ENCODE data around the gene ZNF618.

ZNF618 gene

GRCh38 chr9:114023961-114024360, 147.9 kb downstream of the ZNF618 start:
- DNase-seq (ENCODE audit: low spot score) = no peak

GRCh38 chr9:114025196-114025753, 149.2 kb downstream of the ZNF618 start:
- DNase-seq (ENCODE audit: low spot score) = no peak

GRCh38 chr9:114025760-114026159, 149.7 kb downstream of the ZNF618 start:
- no peak for DNase-seq (ENCODE audit: low spot score)

- DNase-seq (ENCODE audit: low spot score) = no peak
Observed at GRCh38 chr9:114026335-114026734, 150.2 kb downstream of the ZNF618 start.

GRCh38 chr9:114027159-114027862, 151.2 kb downstream of the ZNF618 start:
- no peak for DNase-seq (ENCODE audit: low spot score)

- no peak for DNase-seq (ENCODE audit: low spot score)
Observed at GRCh38 chr9:114027863-114028465, 151.9 kb downstream of the ZNF618 start.

- DNase-seq (ENCODE audit: low spot score) = no peak
Observed at GRCh38 chr9:114028646-114029045, 152.5 kb downstream of the ZNF618 start.

GRCh38 chr9:114029311-114030170, 153.4 kb downstream of the ZNF618 start:
- DNase-seq (ENCODE audit: low spot score) = no peak

GRCh38 chr9:114030364-114030763, 154.3 kb downstream of the ZNF618 start:
- no peak for DNase-seq (ENCODE audit: low spot score)

GRCh38 chr9:114031037-114031630, 155.0 kb downstream of the ZNF618 start:
- no peak for DNase-seq (ENCODE audit: low spot score)

GRCh38 chr9:114031948-114032840, 156.1 kb downstream of the ZNF618 start:
- DNase-seq (ENCODE audit: low spot score) = no peak

GRCh38 chr9:114033397-114034103, 157.4 kb downstream of the ZNF618 start:
- DNase-seq (ENCODE audit: low spot score) = peak; percentile 39

GRCh38 chr9:114034196-114034595, 158.1 kb downstream of the ZNF618 start:
- DNase-seq (ENCODE audit: low spot score) = no peak

GRCh38 chr9:114034661-114035062, 158.6 kb downstream of the ZNF618 start:
- no peak for DNase-seq (ENCODE audit: low spot score)

GRCh38 chr9:114035221-114035844, 159.2 kb downstream of the ZNF618 start:
- no peak for DNase-seq (ENCODE audit: low spot score)

- no peak for DNase-seq (ENCODE audit: low spot score)
Observed at GRCh38 chr9:114035845-114036801, 160.0 kb downstream of the ZNF618 start.

GRCh38 chr9:114037249-114037648, 161.1 kb downstream of the ZNF618 start:
- no peak for DNase-seq (ENCODE audit: low spot score)

- DNase-seq (ENCODE audit: low spot score) = no peak
Observed at GRCh38 chr9:114037961-114038723, 162.0 kb downstream of the ZNF618 start.

Measured in hepatic stellate cell (primary cell).